ENCODE data around the gene BIRC6.
"Not testable (repeated sequence)": the region's sequence is repeated elsewhere in the genome, so short reads cannot be mapped to it uniquely, and the experiment has no call there.

Gene BIRC6

GRCh38 chr2:32453242-32454062 lies 96.6 kb downstream of the BIRC6 start:
- DNase-seq = no peak

GRCh38 chr2:32455816-32456215 lies 99.0 kb downstream of the BIRC6 start:
- no peak for DNase-seq

GRCh38 chr2:32456808-32457207 lies 100.0 kb downstream of the BIRC6 start:
- no peak for DNase-seq

- no peak for DNase-seq
Observed at GRCh38 chr2:32457814-32458213, 101.0 kb downstream of the BIRC6 start.

- DNase-seq = not testable (repeated sequence)
Observed at GRCh38 chr2:32460861-32461260, 104.0 kb downstream of the BIRC6 start.

GRCh38 chr2:32463110-32463509 lies 106.3 kb downstream of the BIRC6 start:
- no peak for DNase-seq

GRCh38 chr2:32464431-32464830 lies 107.6 kb downstream of the BIRC6 start:
- no peak for DNase-seq

- no peak for DNase-seq
Observed at GRCh38 chr2:32472605-32473004, 115.8 kb downstream of the BIRC6 start.

GRCh38 chr2:32474381-32474780 lies 117.6 kb downstream of the BIRC6 start:
- DNase-seq = no peak

GRCh38 chr2:32478889-32479620 lies 122.2 kb downstream of the BIRC6 start:
- no peak for DNase-seq

- DNase-seq = no peak
Observed at GRCh38 chr2:32479993-32480392, 123.2 kb downstream of the BIRC6 start.

GRCh38 chr2:32482471-32482870 lies 125.6 kb downstream of the BIRC6 start:
- no peak for DNase-seq

- DNase-seq = peak; percentile 93
Observed at GRCh38 chr2:32484937-32485336, 128.1 kb downstream of the BIRC6 start.

- DNase-seq = peak; percentile 10
Observed at GRCh38 chr2:32485399-32485798, 128.6 kb downstream of the BIRC6 start.

- DNase-seq = no peak
Observed at GRCh38 chr2:32489061-32489460, 132.2 kb downstream of the BIRC6 start.

GRCh38 chr2:32491346-32491745 lies 134.5 kb downstream of the BIRC6 start:
- DNase-seq = no peak

- no peak for DNase-seq
Observed at GRCh38 chr2:32495139-32495538, 138.3 kb downstream of the BIRC6 start.

- DNase-seq = peak; percentile 82
Observed at GRCh38 chr2:32496662-32497061, 139.8 kb downstream of the BIRC6 start.

- DNase-seq = peak; percentile 40
Observed at GRCh38 chr2:32498306-32498705, 141.5 kb downstream of the BIRC6 start.

- DNase-seq = no peak
Observed at GRCh38 chr2:32502941-32503340, 146.1 kb downstream of the BIRC6 start.

GRCh38 chr2:32504877-32505478 lies 148.2 kb downstream of the BIRC6 start:
- DNase-seq = no peak

GRCh38 chr2:32506446-32506845 lies 149.6 kb downstream of the BIRC6 start:
- peak; percentile 34 for DNase-seq

- peak; percentile 37 for DNase-seq
Observed at GRCh38 chr2:32514946-32515345, 158.1 kb downstream of the BIRC6 start.

GRCh38 chr2:32516567-32516966 lies 159.7 kb downstream of the BIRC6 start:
- no peak for DNase-seq
